Astrocyte (in vitro differentiated cells and primary cell): ENCODE data around the gene SERPINB5. TPM values are rescaled to one million over a fixed set of nuclear protein-coding genes. Genes with fewer than 3 reads are reported as not detected.

Experiments used
- DNase-seq: peaks from one replicate; pipeline ENCODE4 v3.0.0-alpha.2; 2010; ENCODE audit warnings: low read depth
- FAIRE-seq: peaks from 2 replicates; lab custom pipeline; 2011; peaks lifted over from hg19 to GRCh38; lab: Jason Lieb, UNC
- H2AFZ ChIP-seq: 2 replicates; pipeline ENCODE4 v1.6.0; 2012; ENCODE audit warnings: low read depth, low read length, inconsistent platforms
- H3K27ac ChIP-seq: 2 replicates; pipeline ENCODE4 v1.5.1; 2011; ENCODE audit warnings: low read depth, low read length, inconsistent platforms
- H3K27me3 ChIP-seq: 2 replicates; pipeline ENCODE4 v1.6.0; 2011; ENCODE audit warnings: low read length, inconsistent platforms; ENCODE audit not compliant: insufficient read depth
- H3K36me3 ChIP-seq: 2 replicates; pipeline ENCODE4 v1.5.1; 2011; ENCODE audit warnings: low read length, inconsistent platforms; ENCODE audit not compliant: insufficient read depth
- H3K4me1 ChIP-seq: 2 replicates; pipeline ENCODE4 v1.5.1; 2011; ENCODE audit warnings: low read length, inconsistent platforms; ENCODE audit not compliant: insufficient read depth
- H3K4me2 ChIP-seq: 2 replicates; pipeline ENCODE4 v1.6.0; 2012; ENCODE audit warnings: low read length, inconsistent platforms
- H3K4me3 ChIP-seq: 2 replicates; pipeline ENCODE4 v1.5.1; 2011; ENCODE audit warnings: low read depth, mild to moderate bottlenecking, low read length, inconsistent platforms; ENCODE audit not compliant: insufficient read depth
- H3K79me2 ChIP-seq: 2 replicates; pipeline ENCODE4 v1.6.0; 2012; ENCODE audit warnings: mild to moderate bottlenecking, low read length, inconsistent platforms; ENCODE audit not compliant: insufficient read depth
- H3K9ac ChIP-seq: 2 replicates; pipeline ENCODE4 v1.6.0; 2012; ENCODE audit warnings: mild to moderate bottlenecking, low read length, inconsistent platforms
- H3K9me3 ChIP-seq: 2 replicates; pipeline ENCODE4 v1.5.1; 2012; ENCODE audit warnings: low read depth, mild to moderate bottlenecking, low read length, inconsistent platforms; ENCODE audit not compliant: insufficient read depth
- H4K20me1 ChIP-seq: 2 replicates; pipeline ENCODE4 v1.6.0; 2012; ENCODE audit warnings: low read length, inconsistent platforms; ENCODE audit not compliant: insufficient read depth
- H3K27ac Mint-ChIP-seq: one replicate; pipeline ENCODE4 v1.8.0; 2021; ENCODE audit warnings: mild to moderate bottlenecking, mixed read lengths; ENCODE audit not compliant: unreplicated experiment
- H3K27me3 Mint-ChIP-seq: one replicate; pipeline ENCODE4 v1.8.0; 2021; ENCODE audit warnings: low read depth, mixed read lengths; ENCODE audit not compliant: unreplicated experiment
- H3K36me3 Mint-ChIP-seq: one replicate; pipeline ENCODE4 v1.8.0; 2021; ENCODE audit warnings: low read depth, mixed read lengths; ENCODE audit not compliant: unreplicated experiment
- H3K4me1 Mint-ChIP-seq: one replicate; pipeline ENCODE4 v1.8.0; 2021; ENCODE audit warnings: low read depth, mixed read lengths; ENCODE audit not compliant: unreplicated experiment
- H3K4me3 Mint-ChIP-seq: one replicate; pipeline ENCODE4 v1.8.0; 2021; ENCODE audit warnings: mild to moderate bottlenecking, moderate library complexity, mixed read lengths; ENCODE audit not compliant: unreplicated experiment
- H3K9me3 Mint-ChIP-seq: one replicate; pipeline ENCODE4 v1.8.0; 2021; ENCODE audit warnings: mild to moderate bottlenecking, mixed read lengths; ENCODE audit not compliant: unreplicated experiment
- EZH2 ChIP-seq: IDR thresholded peaks from 2 replicates; pipeline ENCODE4 v1.6.1; 2012; ENCODE audit warnings: mild to moderate bottlenecking, low read length, inconsistent platforms; ENCODE audit not compliant: insufficient read depth
- total RNA-seq: library from RNA; stranded (reverse); gene quantifications from 2 replicates; pipeline ENCODE4 v1.2.1, GENCODE V29; 2021
- TF ChIP-seq, protein P1 (sequence below): IDR thresholded peaks from 2 replicates; pipeline ENCODE4 v1.5.1; 2011; ENCODE audit warnings: low read depth, mild to moderate bottlenecking, inconsistent platforms, low read length, moderate library complexity; ENCODE audit not compliant: insufficient read depth

The SERPINB5 gene
- total RNA-seq, 1 donor from 2014 or later = not detected

DNA sequence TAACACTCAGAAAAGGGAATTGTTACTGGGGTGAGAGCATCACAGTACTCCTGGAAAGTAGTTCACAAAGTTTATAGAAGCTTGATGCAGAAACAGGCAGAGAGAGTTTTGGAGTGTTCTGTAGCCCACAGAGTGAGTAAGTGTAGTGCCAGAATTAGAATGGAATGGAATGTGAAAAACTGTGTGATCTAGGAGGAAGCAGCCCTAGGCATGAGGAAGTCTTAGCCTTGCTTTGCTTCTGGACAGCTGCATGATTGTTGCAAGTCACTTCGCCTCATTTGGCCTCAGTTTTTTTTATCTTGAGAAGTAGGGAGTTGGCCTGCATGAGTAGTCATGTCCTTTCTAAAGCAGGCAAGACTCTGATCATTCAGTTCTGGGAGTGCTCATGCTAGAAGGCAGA, 76.3 kb downstream of the SERPINB5 start:
- Histone ChIP-seq H2AFZ (no peak overlapping the region), H3K4me2 (peak overlapping the region; percentile 18), H3K4me3 (no peak overlapping the region), H3K9ac (no peak overlapping the region), H3K27me3 (no peaks in the 10 kb centered on the region), H4K20me1 (no peaks in the 10 kb centered on the region), H3K36me3 (no peaks in the 10 kb centered on the region), H3K9me3 (no peaks in the 10 kb centered on the region), H3K27ac (no peak overlapping the region), H3K79me2 (no peaks in the 10 kb centered on the region), H3K4me1 (no peaks in the 10 kb centered on the region)
- DNase-seq (peak; percentile 60), FAIRE-seq (peak; percentile 90)
- peaks cover 21% of the 10 kb centered on the region for H3K4me1 Mint-ChIP-seq
- H3K4me3 Mint-ChIP-seq = peak overlapping the region; percentile 6
- no peaks in the 10 kb centered on the region for H3K9me3 Mint-ChIP-seq
- no peaks in the 10 kb centered on the region for H3K36me3 Mint-ChIP-seq
- H3K27ac Mint-ChIP-seq = peak overlapping the region; percentile 82
- no peaks in the 10 kb centered on the region for H3K27me3 Mint-ChIP-seq
- TF ChIP-seq EZH2 = no peak
- TF ChIP-seq, protein P1, sequence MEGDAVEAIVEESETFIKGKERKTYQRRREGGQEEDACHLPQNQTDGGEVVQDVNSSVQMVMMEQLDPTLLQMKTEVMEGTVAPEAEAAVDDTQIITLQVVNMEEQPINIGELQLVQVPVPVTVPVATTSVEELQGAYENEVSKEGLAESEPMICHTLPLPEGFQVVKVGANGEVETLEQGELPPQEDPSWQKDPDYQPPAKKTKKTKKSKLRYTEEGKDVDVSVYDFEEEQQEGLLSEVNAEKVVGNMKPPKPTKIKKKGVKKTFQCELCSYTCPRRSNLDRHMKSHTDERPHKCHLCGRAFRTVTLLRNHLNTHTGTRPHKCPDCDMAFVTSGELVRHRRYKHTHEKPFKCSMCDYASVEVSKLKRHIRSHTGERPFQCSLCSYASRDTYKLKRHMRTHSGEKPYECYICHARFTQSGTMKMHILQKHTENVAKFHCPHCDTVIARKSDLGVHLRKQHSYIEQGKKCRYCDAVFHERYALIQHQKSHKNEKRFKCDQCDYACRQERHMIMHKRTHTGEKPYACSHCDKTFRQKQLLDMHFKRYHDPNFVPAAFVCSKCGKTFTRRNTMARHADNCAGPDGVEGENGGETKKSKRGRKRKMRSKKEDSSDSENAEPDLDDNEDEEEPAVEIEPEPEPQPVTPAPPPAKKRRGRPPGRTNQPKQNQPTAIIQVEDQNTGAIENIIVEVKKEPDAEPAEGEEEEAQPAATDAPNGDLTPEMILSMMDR = no peak

Other genes with a start within 250 kb of the SERPINB5 start
- 1.0 and 1.7 TPM in 2 replicates for gene BCL2, start 157.2 kb upstream of the SERPINB5 start, total RNA-seq
- 43.7 and 47.4 TPM in 2 replicates for gene KDSR, start 109.8 kb upstream of the SERPINB5 start, total RNA-seq
- gene VPS4B, start 54.5 kb upstream of the SERPINB5 start, total RNA-seq = 59.2 and 65.5 TPM in 2 replicates
- gene SERPINB12, start 65.4 kb downstream of the SERPINB5 start, total RNA-seq = not detected in 2 replicates
- gene SERPINB13, start 110.4 kb downstream of the SERPINB5 start, total RNA-seq = not detected in 2 replicates
- not detected in 2 replicates for gene SERPINB4, start 167.3 kb downstream of the SERPINB5 start, total RNA-seq
- gene SERPINB3, start 184.9 kb downstream of the SERPINB5 start, total RNA-seq = not detected in 2 replicates
- gene SERPINB11, start 226.0 kb downstream of the SERPINB5 start, total RNA-seq = not detected in 2 replicates